ENCODE data around the gene ZC3H4.

- TF ChIP-seq NRF1 (conservative IDR thresholded peaks at IDR 0.05; ENCODE audit: low read depth, low read length) (no peak), ZNF24 (IDR thresholded peaks at IDR 0.05) (no peak), CTCF (IDR thresholded peaks at IDR 0.05 in 2 of 3, conservative IDR thresholded peaks at IDR 0.05 in 1 of 3; ENCODE audit: control insufficient read depth in 2 of 3, extremely low read depth in 1 of 3, insufficient read depth in 1 of 3, low read depth in 3 of 3, low read length in 3 of 3) (no peak), KDM1A (IDR thresholded peaks at IDR 0.05; ENCODE audit: borderline replicate concordance) (no peak), GABPA (IDR thresholded peaks at IDR 0.05; ENCODE audit: low read depth) (no peak), MAX (IDR thresholded peaks at IDR 0.05; ENCODE audit: low read depth, low read length) (no peak), REST (IDR thresholded peaks at IDR 0.05; ENCODE audit: low read depth, low read length) (no peak)
These were observed 18.8 kb downstream of the ZC3H4 start for GRCh38 chr19:47094557-47095475.

All from GM12878 (cell line).